A673 (cell line): ENCODE data around the gene ANKRD13A. TPM values are rescaled to one million over a fixed set of nuclear protein-coding genes. Genes with fewer than 3 reads are reported as not detected.

ENCODE experiments used
- BruUV-seq: library from RNA; stranded (reverse); fragments of 400-500 nt; replicated peaks from 2 replicates; lab custom pipeline; 2021; lab: Mats Ljungman, UMichigan
- CTCF ChIA-PET: fragments of 300-600 bp; sonication (Branson Sonifier 250); formaldehyde crosslinking; loops from one replicate; lab custom pipeline; 2022; ENCODE audit warnings: antibody characterized with exemption; lab: Charles Lee
- POLR2A ChIA-PET: fragments of 300-600 bp; sonication (Branson Sonifier 250); formaldehyde crosslinking; loops from one replicate; lab custom pipeline; 2022; ENCODE audit warnings: antibody characterized with exemption; ENCODE audit not compliant: low non-redundant PET; lab: Charles Lee
- DNase-seq: peaks from one replicate; pipeline ENCODE4 v3.0.0-alpha.2; 2015; ENCODE audit warnings: low spot score
- H3K27ac ChIP-seq: fragments of 200-600 bp; sonication (generic); 2 replicates; pipeline ENCODE4 v1.5.1; 2016; ENCODE audit warnings: mixed run types, low read depth, mild to moderate bottlenecking, mixed read lengths, antibody characterized with exemption, low read length; ENCODE audit not compliant: poor library complexity, severe bottlenecking
- H3K27me3 ChIP-seq: fragments of 200-600 bp; sonication (generic); replicated peaks from 2 replicates; pipeline ENCODE4 v1.6.1; 2017; ENCODE audit warnings: mixed run types, low read depth, mild to moderate bottlenecking, mixed read lengths, antibody characterized with exemption, low read length; ENCODE audit not compliant: insufficient read depth, poor library complexity
- H3K36me3 ChIP-seq: fragments of 200-600 bp; sonication (generic); 2 replicates; pipeline ENCODE4 v1.6.1; 2016; ENCODE audit warnings: mixed run types, mild to moderate bottlenecking, mixed read lengths, antibody characterized with exemption, low read length; ENCODE audit not compliant: insufficient read depth, poor library complexity, severe bottlenecking
- H3K4me1 ChIP-seq: fragments of 200-600 bp; sonication (generic); 2 replicates; pipeline ENCODE4 v1.6.1; 2017; ENCODE audit warnings: mixed run types, mild to moderate bottlenecking, mixed read lengths, antibody characterized with exemption, low read length; ENCODE audit not compliant: insufficient read depth, poor library complexity, severe bottlenecking
- H3K4me3 ChIP-seq: fragments of 200-600 bp; sonication (generic); 2 replicates; pipeline ENCODE4 v1.5.1; 2016; ENCODE audit warnings: low read depth, mixed run types, mild to moderate bottlenecking, mixed read lengths, low read length; ENCODE audit not compliant: poor library complexity, severe bottlenecking
- H3K9me3 ChIP-seq: fragments of 200-600 bp; sonication (generic); 2 replicates; pipeline ENCODE4 v1.6.1; 2016; ENCODE audit warnings: mixed run types, low read depth, mild to moderate bottlenecking, mixed read lengths, antibody characterized with exemption, low read length; ENCODE audit not compliant: poor library complexity, severe bottlenecking
- EZH2 ChIP-seq: fragments of 200-600 bp; sonication (generic); IDR thresholded peaks from 2 replicates; pipeline ENCODE4 v1.6.1; 2017; ENCODE audit warnings: borderline replicate concordance, low read depth, mild to moderate bottlenecking, mixed read lengths, antibody characterized with exemption, low read length; ENCODE audit not compliant: poor library complexity, severe bottlenecking
- intact Hi-C: fragments of 100-400 bp; cut with micrococcal nuclease; formaldehyde crosslinking; loops from one replicate; pipeline ENCODE4 v1.10.0; 2022; ENCODE audit not compliant: unreplicated experiment
- total RNA-seq: library from RNA; stranded (reverse); gene quantifications from 2 replicates; pipeline ENCODE4 v1.2.3, GENCODE V29; 2021
- TF ChIP-seq, protein P1 (sequence below): fragments of 300-800, 200-600 bp; sonication (generic); conservative IDR thresholded peaks from 2 replicates; pipeline ENCODE4 v1.5.1; 2017; ENCODE audit warnings: low read depth, mild to moderate bottlenecking, antibody characterized with exemption, low read length, moderate library complexity, mixed read lengths

Gene ANKRD13A
- total RNA-seq, 1 experiment from 2014 or later, result 19.8 TPM

DNA sequence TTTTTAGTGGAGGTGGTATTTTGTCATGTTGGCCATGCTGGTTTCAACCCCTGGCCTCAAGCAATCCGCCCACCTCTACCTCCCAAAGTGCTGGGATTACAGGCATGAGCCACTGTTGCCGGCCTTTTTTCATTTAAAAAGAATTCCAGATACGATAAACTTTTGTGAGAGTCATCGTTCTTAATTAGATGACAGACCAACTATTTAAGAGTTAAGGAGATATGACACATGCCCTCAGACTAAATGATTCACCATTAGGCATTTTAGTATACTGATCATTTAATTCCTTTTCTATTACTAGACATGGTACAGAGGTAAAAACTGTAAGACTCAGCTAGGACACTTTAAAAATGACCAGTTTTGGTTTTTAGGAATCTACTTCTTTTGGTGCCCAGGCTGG is 2.4 kb downstream of the ANKRD13A start:
- BruUV-seq, result no TSS peak
- DNase-seq, result no peak
- intact Hi-C loops, result no loop called here
- ChIA-PET CTCF (no interaction called here), POLR2A (no interaction called here)
- H3K4me3 ChIP-seq, result no peak overlapping the region
- no peak overlapping the region for H3K27ac ChIP-seq
- H3K9me3 ChIP-seq, result no peaks in the 10 kb centered on the region
- TF ChIP-seq, protein P1, sequence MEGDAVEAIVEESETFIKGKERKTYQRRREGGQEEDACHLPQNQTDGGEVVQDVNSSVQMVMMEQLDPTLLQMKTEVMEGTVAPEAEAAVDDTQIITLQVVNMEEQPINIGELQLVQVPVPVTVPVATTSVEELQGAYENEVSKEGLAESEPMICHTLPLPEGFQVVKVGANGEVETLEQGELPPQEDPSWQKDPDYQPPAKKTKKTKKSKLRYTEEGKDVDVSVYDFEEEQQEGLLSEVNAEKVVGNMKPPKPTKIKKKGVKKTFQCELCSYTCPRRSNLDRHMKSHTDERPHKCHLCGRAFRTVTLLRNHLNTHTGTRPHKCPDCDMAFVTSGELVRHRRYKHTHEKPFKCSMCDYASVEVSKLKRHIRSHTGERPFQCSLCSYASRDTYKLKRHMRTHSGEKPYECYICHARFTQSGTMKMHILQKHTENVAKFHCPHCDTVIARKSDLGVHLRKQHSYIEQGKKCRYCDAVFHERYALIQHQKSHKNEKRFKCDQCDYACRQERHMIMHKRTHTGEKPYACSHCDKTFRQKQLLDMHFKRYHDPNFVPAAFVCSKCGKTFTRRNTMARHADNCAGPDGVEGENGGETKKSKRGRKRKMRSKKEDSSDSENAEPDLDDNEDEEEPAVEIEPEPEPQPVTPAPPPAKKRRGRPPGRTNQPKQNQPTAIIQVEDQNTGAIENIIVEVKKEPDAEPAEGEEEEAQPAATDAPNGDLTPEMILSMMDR, result no peak
- no peak for TF ChIP-seq EZH2
- H3K27me3 ChIP-seq, result no peaks in the 10 kb centered on the region
- H3K4me1 ChIP-seq, result peaks cover 16% of the 10 kb centered on the region
- no peaks in the 10 kb centered on the region for H3K36me3 ChIP-seq

DNA sequence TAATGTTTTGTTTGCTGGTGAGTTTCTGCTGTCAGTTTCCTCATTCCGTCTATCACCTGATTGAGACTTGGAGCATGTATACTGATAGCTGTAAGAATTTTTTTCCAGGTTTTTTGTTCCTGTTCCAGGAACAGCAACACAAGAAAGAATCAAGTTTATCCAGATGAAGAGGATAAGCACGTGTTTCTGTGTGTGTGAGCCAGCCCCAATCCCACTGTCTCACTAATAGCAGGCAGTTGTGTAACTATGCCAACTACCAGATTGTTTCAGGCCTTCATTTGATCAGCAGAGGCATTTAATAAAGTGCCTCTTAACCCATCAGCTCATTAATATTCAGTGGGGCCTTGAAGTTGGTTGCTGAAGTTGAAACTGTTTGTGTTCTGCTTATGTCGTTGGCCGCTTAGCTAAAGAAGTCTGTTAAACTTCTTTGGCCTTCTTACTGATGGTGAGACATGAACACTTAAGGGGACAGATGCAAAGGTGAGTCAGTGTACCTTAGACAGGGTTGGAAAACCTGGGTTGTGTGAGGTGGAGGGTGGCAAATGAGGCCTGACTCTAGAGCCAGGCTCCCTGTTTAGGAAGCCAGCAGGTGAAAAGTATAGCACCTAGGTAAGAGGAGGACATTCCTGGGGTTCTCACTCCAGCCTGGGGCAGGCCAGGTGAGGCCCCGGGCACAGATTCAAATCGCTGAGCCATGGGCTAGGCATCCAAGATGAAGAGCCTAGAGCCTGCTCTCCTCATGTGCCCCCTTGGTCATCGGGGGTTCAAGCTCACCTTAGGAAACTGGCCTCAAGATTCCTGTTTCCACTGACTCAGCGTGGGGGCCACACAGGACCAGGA is 3.7 kb downstream of the ANKRD13A start:
- no peaks in the 10 kb centered on the region for H3K9me3 ChIP-seq
- TF ChIP-seq, protein P1, result no peak
- no peak for TF ChIP-seq EZH2
- BruUV-seq, result no TSS peak
- CTCF ChIA-PET, result no interaction called here
- POLR2A ChIA-PET, result no interaction called here
- no peak overlapping the region for H3K4me3 ChIP-seq
- H3K36me3 ChIP-seq, result no peaks in the 10 kb centered on the region
- intact Hi-C loops, result no loop called here
- DNase-seq, result no peak
- no peak overlapping the region for H3K27ac ChIP-seq
- H3K27me3 ChIP-seq, result no peaks in the 10 kb centered on the region
- H3K4me1 ChIP-seq, result peaks cover 16% of the 10 kb centered on the region

DNA sequence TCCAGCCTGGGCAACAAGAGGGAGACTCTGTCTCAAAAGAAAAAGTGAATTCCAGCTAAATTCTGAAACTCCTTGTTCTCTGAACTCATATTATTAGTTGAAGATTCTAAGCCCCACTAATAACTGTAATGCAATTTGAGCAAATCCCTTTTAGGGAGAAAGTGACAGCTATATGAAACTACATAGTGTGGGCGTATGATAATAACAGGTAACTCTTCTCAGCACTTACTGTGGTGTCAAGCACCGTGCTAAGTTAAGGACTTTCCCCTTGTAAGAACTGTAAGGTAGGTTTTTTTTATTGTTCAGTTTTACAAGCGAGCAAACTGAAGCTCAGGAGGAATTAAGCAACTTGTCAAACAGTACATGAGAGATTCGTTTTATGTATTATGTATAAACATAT is 5.4 kb downstream of the ANKRD13A start:
- Histone ChIP-seq H3K9me3 (no peaks in the 10 kb centered on the region), H3K36me3 (no peaks in the 10 kb centered on the region), H3K4me1 (peaks cover 8% of the 10 kb centered on the region), H3K4me3 (no peak overlapping the region), H3K27ac (no peak overlapping the region), H3K27me3 (no peaks in the 10 kb centered on the region)
- ChIA-PET CTCF (no interaction called here), POLR2A (no interaction called here)
- BruUV-seq, result no TSS peak
- TF ChIP-seq, protein P1, result no peak
- TF ChIP-seq EZH2, result no peak
- intact Hi-C loops, result no loop called here
- DNase-seq, result no peak
